ENCODE results near the gene PNMA8B.
"Not testable (repeated sequence)": the region's sequence is repeated elsewhere in the genome, so short reads cannot be mapped to it uniquely, and the experiment has no call there.

PNMA8B gene

GRCh38 chr19:46514589-46515289, 19.1 kb upstream of the PNMA8B start:
- no peak for DNase-seq (ENCODE audit: low read depth)

GRCh38 chr19:46513461-46514236, 18.0 kb upstream of the PNMA8B start:
- DNase-seq (ENCODE audit: low read depth): no peak

GRCh38 chr19:46511237-46511636, 15.6 kb upstream of the PNMA8B start:
- no peak for DNase-seq (ENCODE audit: low read depth)

GRCh38 chr19:46508206-46508605, 12.5 kb upstream of the PNMA8B start:
- no peak for DNase-seq (ENCODE audit: low read depth)

- no peak for DNase-seq (ENCODE audit: low read depth)
These were observed 8.3 kb upstream of the PNMA8B start for GRCh38 chr19:46503848-46504453.

GRCh38 chr19:46502891-46503290, 7.2 kb upstream of the PNMA8B start:
- no peak for DNase-seq (ENCODE audit: low read depth)

GRCh38 chr19:46499692-46500091, 4.0 kb upstream of the PNMA8B start:
- no peak for DNase-seq (ENCODE audit: low read depth)

- DNase-seq (ENCODE audit: low read depth): no peak
These were observed 2.1 kb upstream of the PNMA8B start for GRCh38 chr19:46497773-46498172.

GRCh38 chr19:46496886-46497285, 1.2 kb upstream of the PNMA8B start:
- DNase-seq (ENCODE audit: low read depth): not testable (repeated sequence)

GRCh38 chr19:46496304-46496703, 637 bp upstream of the PNMA8B start:
- DNase-seq (ENCODE audit: low read depth): no peak

- no peak for DNase-seq (ENCODE audit: low read depth)
These were observed 504 bp downstream of the PNMA8B start for GRCh38 chr19:46494941-46495785.

GRCh38 chr19:46494146-46494940, 1.3 kb downstream of the PNMA8B start:
- DNase-seq (ENCODE audit: low read depth): no peak

GRCh38 chr19:46493236-46494145, 2.2 kb downstream of the PNMA8B start:
- no peak for DNase-seq (ENCODE audit: low read depth)

- DNase-seq (ENCODE audit: low read depth): no peak
These were observed 2.8 kb downstream of the PNMA8B start for GRCh38 chr19:46492841-46493235.

GRCh38 chr19:46491975-46492682, 3.5 kb downstream of the PNMA8B start:
- no peak for DNase-seq (ENCODE audit: low read depth)

GRCh38 chr19:46490774-46491173, 4.9 kb downstream of the PNMA8B start:
- DNase-seq (ENCODE audit: low read depth): no peak

GRCh38 chr19:46489445-46490272, 6.0 kb downstream of the PNMA8B start:
- DNase-seq (ENCODE audit: low read depth): no peak

GRCh38 chr19:46488551-46488950, 7.1 kb downstream of the PNMA8B start:
- DNase-seq (ENCODE audit: low read depth): no peak

Measured in HS-27A (cell line).